ENCODE data around the gene STARD10.

DNA sequence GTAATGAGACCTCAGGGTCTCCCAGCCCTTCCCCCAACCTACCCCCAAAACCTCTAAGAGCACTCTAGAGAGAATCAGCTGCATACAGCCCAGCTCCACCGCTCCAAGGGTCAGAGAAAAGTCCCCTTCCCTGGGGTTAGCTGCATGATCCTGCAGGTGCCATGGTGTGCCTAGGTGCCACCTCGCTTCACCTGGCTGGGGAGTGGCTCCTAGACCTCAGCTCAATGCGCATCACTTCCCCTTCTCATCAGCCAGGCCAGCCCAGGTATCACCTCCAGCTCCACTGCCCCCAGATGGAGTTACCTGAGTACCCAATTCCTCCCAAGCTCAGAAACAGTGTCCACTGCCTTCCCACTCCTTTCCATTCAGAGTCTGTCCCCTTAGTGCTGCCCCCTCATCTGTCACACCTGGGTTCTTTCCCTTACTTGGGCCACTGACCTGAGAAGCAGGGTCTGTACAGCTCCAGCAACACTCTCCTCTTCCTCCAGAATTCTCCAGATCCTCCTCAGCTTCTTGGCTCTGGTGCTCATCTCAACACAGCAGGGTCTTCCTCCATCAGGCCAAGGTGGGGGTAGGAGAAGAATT is 1.3 kb downstream of the STARD10 start:
- no peak for TF ChIP-seq EP300 (IDR thresholded peaks at IDR 0.05; ENCODE audit: borderline replicate concordance in 1 of 2, low read depth in 2 of 2, low read length in 2 of 2)
- TF ChIP-seq POLR2A (IDR thresholded peaks at IDR 0.05; ENCODE audit: control extremely low read depth in 1 of 2, low read depth in 2 of 2, low read length in 2 of 2), result no peak
- TF ChIP-seq GTF2F1 (IDR thresholded peaks at IDR 0.05; ENCODE audit: borderline replicate concordance, low read depth, low read length), result no peak
- no peak for TF ChIP-seq FOSL1 (IDR thresholded peaks at IDR 0.05; ENCODE audit: insufficient read depth, low read depth, low read length)
- TF ChIP-seq KDM5A (IDR thresholded peaks at IDR 0.05; ENCODE audit: low read length), result no peak
- TF ChIP-seq, protein P1, sequence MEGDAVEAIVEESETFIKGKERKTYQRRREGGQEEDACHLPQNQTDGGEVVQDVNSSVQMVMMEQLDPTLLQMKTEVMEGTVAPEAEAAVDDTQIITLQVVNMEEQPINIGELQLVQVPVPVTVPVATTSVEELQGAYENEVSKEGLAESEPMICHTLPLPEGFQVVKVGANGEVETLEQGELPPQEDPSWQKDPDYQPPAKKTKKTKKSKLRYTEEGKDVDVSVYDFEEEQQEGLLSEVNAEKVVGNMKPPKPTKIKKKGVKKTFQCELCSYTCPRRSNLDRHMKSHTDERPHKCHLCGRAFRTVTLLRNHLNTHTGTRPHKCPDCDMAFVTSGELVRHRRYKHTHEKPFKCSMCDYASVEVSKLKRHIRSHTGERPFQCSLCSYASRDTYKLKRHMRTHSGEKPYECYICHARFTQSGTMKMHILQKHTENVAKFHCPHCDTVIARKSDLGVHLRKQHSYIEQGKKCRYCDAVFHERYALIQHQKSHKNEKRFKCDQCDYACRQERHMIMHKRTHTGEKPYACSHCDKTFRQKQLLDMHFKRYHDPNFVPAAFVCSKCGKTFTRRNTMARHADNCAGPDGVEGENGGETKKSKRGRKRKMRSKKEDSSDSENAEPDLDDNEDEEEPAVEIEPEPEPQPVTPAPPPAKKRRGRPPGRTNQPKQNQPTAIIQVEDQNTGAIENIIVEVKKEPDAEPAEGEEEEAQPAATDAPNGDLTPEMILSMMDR (IDR thresholded peaks at IDR 0.05; ENCODE audit: control extremely low read depth in 1 of 3, insufficient read depth in 1 of 3, low read depth in 1 of 3, low read length in 3 of 3), result no peak
- TF ChIP-seq RXRA (IDR thresholded peaks at IDR 0.05; ENCODE audit: insufficient read depth, low read depth, low read length), result no peak
- no peak for TF ChIP-seq ASH2L (IDR thresholded peaks at IDR 0.05; ENCODE audit: low read length)
- no peak for TF ChIP-seq EZH2 (IDR thresholded peaks at IDR 0.05; ENCODE audit: low read depth, low read length, severe bottlenecking)
- TF ChIP-seq, protein P2, sequence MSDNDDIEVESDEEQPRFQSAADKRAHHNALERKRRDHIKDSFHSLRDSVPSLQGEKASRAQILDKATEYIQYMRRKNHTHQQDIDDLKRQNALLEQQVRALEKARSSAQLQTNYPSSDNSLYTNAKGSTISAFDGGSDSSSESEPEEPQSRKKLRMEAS (IDR thresholded peaks at IDR 0.05), result no peak
- no peak for TF ChIP-seq JUND (IDR thresholded peaks at IDR 0.05; ENCODE audit: low read length)

Data from H1 (cell line).